ENCODE results near the gene BTBD7. TPM values are rescaled to one million over a fixed set of nuclear protein-coding genes. Genes with fewer than 3 reads are reported as not detected.

Gene BTBD7
- total and polyA plus RNA-seq, 8 donors: 6.3 to 21.6 (median 13.8) TPM

DNA sequence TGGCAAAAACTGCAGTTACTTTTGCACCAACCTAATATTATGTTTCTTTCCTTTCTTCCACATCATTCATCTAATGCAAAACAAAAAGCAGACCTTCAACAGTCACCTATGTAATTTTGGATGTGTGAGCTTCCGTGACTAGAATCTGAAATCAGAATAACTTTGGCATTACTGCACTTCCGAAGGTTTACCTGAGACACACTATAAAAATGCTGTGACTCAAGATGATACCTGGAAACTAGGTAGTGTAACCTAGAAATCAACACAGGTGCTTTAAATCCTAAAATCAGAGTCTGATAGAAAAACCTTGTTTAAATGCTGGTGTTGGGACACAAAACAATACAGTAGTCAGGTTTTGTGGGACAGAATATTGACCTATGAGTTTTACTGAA, 2.2 kb downstream of the BTBD7 start:
- WGBS, 2 donors: 62 to 72% methylated on average over 2 of the region's 2 CpGs
- H3K9me3 ChIP-seq: no peaks in the 10 kb centered on the region
- FAIRE-seq (no peak), DNase-seq (no peak), ATAC-seq (no peak)
- H3K4me1 ChIP-seq: peaks cover 15 to 42% (median 26%) of the 10 kb centered on the region in 3 donors
- H3K36me3 ChIP-seq: no peaks in the 10 kb centered on the region
- TF ChIP-seq, protein P1, sequence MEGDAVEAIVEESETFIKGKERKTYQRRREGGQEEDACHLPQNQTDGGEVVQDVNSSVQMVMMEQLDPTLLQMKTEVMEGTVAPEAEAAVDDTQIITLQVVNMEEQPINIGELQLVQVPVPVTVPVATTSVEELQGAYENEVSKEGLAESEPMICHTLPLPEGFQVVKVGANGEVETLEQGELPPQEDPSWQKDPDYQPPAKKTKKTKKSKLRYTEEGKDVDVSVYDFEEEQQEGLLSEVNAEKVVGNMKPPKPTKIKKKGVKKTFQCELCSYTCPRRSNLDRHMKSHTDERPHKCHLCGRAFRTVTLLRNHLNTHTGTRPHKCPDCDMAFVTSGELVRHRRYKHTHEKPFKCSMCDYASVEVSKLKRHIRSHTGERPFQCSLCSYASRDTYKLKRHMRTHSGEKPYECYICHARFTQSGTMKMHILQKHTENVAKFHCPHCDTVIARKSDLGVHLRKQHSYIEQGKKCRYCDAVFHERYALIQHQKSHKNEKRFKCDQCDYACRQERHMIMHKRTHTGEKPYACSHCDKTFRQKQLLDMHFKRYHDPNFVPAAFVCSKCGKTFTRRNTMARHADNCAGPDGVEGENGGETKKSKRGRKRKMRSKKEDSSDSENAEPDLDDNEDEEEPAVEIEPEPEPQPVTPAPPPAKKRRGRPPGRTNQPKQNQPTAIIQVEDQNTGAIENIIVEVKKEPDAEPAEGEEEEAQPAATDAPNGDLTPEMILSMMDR (IDR thresholded peaks at IDR 0.05): no peak
- no peaks in the 10 kb centered on the region for H3K27me3 ChIP-seq
- intact Hi-C loops (cut with DNase I): no loop called here
- peak overlapping the region in 2 of 4 donors; percentile 97 for H3K27ac ChIP-seq
- H3K4me3 ChIP-seq: peak overlapping the region in 1 of 4 donors; percentile 93

DNA sequence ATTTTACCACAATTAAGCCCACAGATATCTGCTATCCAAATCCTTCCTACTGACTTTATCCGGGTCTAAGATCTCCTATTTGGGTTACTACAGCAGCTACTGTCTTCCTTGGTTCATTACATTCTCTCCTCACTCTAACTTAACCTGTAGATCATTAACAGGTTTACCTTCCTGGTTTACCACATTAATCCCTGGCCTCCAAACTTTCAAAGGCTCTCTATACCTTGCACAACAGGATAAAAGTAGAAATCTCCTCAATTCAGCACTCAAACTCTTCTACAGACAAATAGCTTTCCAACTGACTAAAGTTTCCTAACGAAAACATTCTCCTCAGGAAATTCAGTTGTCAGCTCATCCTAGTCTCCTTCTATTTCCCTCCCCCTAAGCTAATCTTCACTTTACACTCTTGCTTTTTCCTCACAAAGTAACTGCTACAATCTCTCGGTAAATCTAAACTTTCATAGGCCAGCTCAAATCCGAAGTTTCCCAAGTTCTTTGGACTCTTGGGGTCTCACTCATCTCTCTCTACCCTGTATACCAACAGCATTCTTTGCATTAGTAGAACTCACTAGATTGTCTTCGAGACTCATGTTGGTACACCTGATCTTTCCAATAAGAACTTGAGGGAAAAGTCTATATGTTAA, 2.7 kb downstream of the BTBD7 start:
- TF ChIP-seq, protein P1 (IDR thresholded peaks at IDR 0.05): no peak
- no peaks in the 10 kb centered on the region for H3K27me3 ChIP-seq
- ATAC-seq: peak in 1 of 4 donors; percentile 20
- H3K4me3 ChIP-seq: no peak overlapping the region
- DNase-seq: no peak
- peak overlapping the region in 2 of 4 donors; percentile 42 to 97 for H3K27ac ChIP-seq
- WGBS, 2 donors: 26% methylated on average over 5 of the region's 5 CpGs
- intact Hi-C loops (cut with DNase I): no loop called here
- H3K4me1 ChIP-seq: peaks cover 15 to 42% (median 26%) of the 10 kb centered on the region in 3 donors
- no peak for FAIRE-seq
- no peaks in the 10 kb centered on the region for H3K9me3 ChIP-seq
- H3K36me3 ChIP-seq: no peaks in the 10 kb centered on the region

DNA sequence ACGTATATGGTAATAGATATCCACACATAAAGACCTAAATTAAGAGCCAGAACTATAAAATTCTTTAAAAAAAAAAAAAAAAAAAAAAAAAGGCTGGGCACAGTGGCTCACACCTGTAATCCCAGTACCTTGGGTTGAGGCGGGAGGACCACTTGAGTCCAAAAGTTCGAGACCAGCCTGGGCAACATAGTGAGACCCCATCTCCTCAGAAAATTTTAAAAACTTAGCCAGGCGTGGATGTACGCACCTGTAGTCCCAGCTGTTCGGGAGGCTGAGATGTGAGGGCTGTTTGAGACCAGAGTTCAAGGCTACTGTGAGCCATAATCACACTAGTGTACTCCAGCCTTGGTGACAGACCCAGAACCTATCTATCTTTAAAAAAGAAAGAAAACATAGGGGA, 4.3 kb downstream of the BTBD7 start:
- 72 to 84% methylated on average over 6 of the region's 6 CpGs for WGBS, 2 donors
- no peaks in the 10 kb centered on the region for H3K36me3 ChIP-seq
- ATAC-seq (no peak), DNase-seq (no peak), FAIRE-seq (no peak)
- TF ChIP-seq, protein P1 (IDR thresholded peaks at IDR 0.05): no peak
- no peak overlapping the region for H3K27ac ChIP-seq
- H3K27me3 ChIP-seq: no peaks in the 10 kb centered on the region
- intact Hi-C loops (cut with DNase I): no loop called here
- H3K4me1 ChIP-seq: peaks cover 15 to 31% (median 31%) of the 10 kb centered on the region in 3 donors
- no peak overlapping the region for H3K4me3 ChIP-seq
- no peaks in the 10 kb centered on the region for H3K9me3 ChIP-seq

DNA sequence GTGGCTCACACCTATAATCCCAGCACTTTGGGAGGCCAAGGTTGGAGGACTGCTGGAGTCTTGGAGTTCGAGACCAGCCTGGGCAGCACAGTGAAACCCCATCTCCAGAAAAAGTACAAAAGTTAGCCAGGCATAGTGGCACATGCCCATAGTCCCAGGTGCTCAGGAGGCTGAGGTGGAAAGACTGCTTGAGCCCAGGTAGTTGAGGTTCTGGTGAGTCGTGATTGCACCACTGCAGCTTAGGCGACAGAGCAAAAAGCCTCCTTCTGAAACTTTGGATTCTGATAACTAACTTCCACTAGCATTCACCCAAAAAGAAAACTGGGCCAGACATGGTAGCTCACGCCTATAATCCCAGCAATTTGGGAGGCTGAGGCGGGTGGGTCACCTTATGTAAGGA, 6.6 kb downstream of the BTBD7 start:
- FAIRE-seq (no peak), ATAC-seq (no peak), DNase-seq (no peak)
- no peak overlapping the region for H3K27ac ChIP-seq
- intact Hi-C loops (cut with DNase I): no loop called here
- no peaks in the 10 kb centered on the region for H3K36me3 ChIP-seq
- H3K4me1 ChIP-seq: peaks cover 14 to 30% (median 26%) of the 10 kb centered on the region in 3 donors
- TF ChIP-seq, protein P1 (IDR thresholded peaks at IDR 0.05): no peak
- WGBS, 2 donors: 94 to 98% methylated on average over 5 of the region's 5 CpGs
- no peak overlapping the region for H3K4me3 ChIP-seq
- no peaks in the 10 kb centered on the region for H3K27me3 ChIP-seq
- no peaks in the 10 kb centered on the region for H3K9me3 ChIP-seq

DNA sequence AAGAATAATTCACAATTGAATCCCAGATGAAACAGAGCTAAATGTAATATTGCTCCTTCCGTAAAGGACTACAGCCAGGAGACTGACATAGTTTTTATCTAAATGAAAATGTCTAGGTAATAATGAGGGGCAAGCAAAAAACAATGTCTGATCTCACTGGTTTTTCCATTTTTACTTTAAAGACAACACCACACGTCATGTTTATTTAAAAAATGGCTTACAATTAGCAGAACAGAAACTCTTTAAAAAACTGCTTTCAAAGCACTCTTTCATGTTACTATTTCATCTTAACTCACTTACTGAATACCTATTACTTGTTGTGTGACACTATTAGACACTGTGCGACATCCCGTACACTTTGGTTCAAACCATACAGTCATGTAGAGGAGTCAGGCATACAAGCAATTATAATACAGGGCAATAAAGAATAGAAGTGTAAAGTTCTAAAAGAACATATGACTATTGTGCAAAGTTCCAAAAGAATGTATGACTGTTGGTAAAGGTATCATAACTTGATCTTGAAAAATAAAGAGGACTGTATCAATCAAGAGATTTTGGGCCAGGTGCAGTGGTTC, 9.1 kb downstream of the BTBD7 start:
- FAIRE-seq (no peak), DNase-seq (no peak), ATAC-seq (no peak)
- no peaks in the 10 kb centered on the region for H3K36me3 ChIP-seq
- intact Hi-C loops (cut with DNase I): no loop called here
- WGBS, 2 donors: 94 to 97% methylated on average over 4 of the region's 4 CpGs
- H3K27me3 ChIP-seq: no peaks in the 10 kb centered on the region
- H3K4me1 ChIP-seq: peaks cover 2 to 11% (median 5%) of the 10 kb centered on the region in 3 donors
- no peak overlapping the region for H3K4me3 ChIP-seq
- no peak overlapping the region for H3K27ac ChIP-seq
- TF ChIP-seq, protein P1 (IDR thresholded peaks at IDR 0.05): no peak
- no peaks in the 10 kb centered on the region for H3K9me3 ChIP-seq

All from pancreas (tissue), 10 donors.